Measurements from ENCODE around the gene TDRD10.
"Not testable (repeated sequence)": the region's sequence is repeated elsewhere in the genome, so short reads cannot be mapped to it uniquely, and the experiment has no call there.

Gene TDRD10

DNA sequence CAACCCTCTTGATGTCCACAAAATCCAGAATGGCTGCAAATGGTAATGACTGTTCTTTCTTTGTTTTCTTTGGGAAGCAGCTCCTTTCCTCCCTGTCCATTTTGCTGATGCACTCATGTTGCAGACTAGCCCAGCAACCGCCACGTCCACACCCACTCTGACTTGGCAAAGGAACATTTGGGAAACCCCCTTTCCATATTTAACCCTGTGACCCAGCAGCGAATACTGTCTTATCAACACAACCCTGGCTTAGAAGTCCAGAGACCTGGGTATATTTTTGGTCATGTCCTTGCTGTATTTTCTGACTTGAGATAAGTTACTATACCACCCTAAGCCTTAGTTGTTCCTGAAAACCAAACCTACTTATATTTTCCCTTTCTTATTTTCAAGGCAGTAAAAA, 18.3 kb downstream of the TDRD10 start:
- DNase-seq: no peak

- no peak for DNase-seq
Measured at GRCh38 chr1:154521695-154522094, 19.7 kb downstream of the TDRD10 start.

GRCh38 chr1:154524881-154525280, 22.9 kb downstream of the TDRD10 start:
- DNase-seq: no peak

DNA sequence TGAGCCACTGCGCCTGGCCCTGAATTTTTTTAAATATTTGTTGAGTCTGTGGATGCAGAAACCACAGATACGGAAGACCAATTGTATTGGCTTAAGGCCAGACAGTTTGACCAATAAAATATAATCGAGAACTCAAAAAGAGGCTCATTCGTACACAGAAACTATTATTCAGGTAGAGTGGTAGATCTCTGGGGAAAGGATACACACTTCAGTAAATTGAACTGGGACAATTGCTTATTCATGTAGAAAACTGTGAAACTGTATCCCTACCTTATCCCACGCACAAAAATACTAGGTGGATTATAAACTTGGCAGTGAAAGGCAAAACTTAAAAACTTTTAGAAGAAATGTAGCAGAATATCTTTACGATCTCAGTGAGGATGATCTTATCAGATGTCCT, 25.2 kb downstream of the TDRD10 start:
- no peak for DNase-seq

- DNase-seq: no peak
Measured at GRCh38 chr1:154529308-154529707, 27.3 kb downstream of the TDRD10 start.

GRCh38 chr1:154531950-154532349, 29.9 kb downstream of the TDRD10 start:
- not testable (repeated sequence) for DNase-seq

DNA sequence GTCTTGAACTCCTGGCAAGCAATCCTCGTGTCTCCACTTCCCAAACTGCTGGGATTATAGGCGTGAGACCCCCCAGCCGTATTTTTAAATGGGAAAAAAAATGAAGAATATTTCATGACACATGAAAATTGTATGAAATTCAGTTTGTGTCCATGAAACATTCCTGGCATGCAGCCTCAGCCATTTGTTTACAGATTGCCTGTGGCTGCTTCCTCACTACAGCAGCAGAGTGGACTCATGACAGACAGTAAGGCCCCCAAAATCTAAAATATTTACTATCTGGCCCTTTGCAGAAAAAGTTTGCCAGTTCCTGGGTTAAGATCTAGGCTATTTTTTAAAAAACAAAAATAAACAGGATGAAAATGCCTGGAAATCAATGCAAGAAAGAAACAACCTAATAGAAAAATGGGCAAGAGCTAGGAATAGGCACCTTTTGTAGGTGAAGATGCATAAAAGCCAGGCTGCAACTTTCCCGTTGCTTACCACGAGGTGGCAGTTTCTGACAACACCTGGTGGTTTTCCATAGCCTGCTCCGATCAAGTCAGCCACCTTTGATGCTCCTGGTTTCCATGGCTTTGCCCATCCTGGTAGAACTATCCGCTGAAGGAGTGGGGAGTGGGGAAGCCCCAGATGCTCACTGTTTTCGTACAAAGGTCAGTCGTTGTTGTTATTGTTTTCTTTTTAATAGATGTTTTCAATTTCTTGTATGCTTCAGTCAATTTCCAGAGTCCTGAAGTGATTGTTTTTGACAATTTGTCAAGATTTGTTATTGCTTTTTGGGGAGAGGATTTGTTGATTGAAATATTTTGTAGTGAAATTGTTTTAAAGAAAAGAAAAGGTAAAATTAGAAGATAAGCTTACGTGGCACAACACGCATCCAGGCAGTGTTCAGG, 32.2 kb downstream of the TDRD10 start:
- no peak for DNase-seq

DNA sequence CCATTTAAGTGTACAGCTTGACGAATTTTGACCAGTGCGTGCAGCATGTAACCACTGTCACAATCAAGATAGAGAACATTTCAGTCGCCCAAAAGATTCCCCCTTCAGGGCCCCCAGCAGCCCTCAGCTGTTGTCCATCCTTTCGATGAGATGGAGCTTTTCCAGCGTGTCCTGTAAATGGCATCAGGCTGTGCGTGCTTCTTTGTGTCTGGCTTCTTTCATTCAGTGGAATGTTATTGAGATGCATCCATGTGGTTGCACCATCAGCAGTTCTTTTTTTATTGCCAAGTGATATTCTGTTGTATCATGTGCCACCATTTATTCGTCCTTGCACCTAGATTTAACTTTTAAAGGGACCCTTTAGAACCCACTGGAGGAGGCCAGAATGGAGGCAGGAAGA, 34.6 kb downstream of the TDRD10 start:
- DNase-seq: no peak

DNA sequence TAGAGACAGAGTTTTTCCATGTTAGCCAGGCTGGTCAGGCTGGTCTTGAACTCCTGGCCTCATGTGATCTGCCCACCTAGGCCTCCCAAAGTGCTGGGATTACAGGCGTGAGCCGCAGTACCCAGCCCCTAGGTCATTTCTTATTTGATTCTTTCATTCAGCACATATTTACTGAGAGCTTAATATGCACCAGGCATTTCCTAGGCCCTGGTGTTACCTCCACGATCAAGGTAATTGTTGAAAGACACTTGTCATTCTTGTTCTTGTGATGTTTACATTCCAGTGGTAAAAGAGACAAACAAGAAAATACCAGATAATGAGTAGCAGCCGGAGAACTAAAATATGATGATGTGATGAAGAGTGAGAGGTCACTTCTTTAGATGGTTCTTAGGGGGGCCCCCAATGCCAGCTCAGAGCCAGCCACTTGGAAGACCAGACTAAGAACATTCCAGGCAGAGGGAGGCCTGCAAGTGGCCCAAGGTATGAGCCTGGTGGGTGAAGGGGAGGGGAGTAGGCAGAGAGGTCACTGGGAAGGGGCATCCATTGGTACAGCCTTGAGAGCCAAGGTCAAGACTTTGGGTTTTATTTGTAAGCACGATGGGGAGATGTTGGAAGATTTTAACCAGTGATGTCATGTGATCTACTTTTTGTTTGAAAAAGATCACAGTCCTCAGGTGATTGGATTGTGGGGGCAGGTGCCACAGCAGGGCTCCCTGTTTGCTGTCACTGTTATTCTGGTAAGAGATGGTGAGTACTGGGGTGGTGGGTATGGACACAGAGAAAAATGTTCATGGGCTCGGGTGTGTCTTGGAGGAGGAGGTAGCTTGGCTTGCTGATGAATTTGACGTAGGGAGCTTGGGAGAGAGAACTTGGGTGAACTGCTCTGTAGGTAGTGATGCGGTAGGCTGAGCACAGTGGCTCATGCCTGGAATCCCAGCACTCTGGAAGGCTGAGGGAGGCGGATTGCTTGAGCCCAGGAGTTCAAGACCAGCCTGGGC, 37.8 kb downstream of the TDRD10 start:
- no peak for DNase-seq

DNA sequence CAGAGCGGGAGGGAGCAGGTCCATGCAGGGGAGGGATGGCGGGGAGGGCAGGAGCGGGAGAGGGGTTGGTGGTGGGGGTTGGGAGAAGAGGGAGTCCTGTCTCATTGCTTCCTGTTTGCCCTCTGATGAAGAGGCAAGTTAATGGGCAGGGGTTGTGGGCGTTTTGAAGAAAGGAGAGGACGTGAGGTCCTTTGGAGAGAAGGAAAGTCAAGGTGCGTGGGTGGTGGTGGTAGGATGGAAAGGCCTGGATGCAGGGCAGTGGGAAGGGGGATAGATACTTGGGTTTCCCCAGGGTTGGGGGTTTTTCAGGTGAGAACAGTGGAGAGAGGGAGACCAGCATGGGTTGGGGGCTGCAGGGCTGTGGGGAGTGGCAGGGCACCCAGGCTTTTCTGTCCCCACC, 39.2 kb downstream of the TDRD10 start:
- DNase-seq: no peak

DNA sequence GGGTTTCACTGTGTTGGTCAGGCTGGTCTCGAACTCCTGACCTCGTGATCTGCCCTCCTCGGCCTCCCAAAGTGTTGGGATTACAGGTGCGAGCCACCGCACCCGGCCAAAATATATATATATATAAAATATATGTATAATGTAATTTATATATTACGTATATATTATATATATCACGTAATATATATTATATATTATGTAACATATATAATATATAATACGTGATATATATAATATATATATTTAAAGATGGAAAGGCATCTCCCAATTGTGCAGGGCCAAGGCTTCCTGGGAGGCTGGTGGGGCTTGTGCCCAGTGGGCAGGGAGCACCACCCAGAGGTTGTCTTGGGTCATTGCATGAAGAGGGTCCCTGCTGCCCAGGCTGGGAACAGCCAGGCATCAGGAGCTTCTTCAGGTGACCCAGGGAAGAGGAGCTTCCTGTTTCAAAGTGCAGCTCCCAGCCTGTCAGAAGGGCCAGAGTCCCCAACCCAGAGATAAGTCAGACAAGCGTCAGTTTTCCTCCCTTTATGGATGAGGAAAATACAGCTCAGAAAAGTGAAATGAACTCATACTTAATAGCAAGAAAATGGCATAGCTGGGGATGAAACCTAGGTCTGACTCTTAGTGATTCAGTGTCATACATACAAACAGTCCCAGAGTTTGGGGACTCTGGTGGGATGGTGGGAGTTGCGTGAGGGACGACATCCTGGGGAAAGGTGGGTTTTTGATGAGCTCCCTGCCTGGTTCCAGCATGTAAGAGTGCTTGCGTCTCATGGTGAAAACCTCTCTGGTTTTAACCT, 44.4 kb downstream of the TDRD10 start:
- peak; percentile 45 for DNase-seq

DNA sequence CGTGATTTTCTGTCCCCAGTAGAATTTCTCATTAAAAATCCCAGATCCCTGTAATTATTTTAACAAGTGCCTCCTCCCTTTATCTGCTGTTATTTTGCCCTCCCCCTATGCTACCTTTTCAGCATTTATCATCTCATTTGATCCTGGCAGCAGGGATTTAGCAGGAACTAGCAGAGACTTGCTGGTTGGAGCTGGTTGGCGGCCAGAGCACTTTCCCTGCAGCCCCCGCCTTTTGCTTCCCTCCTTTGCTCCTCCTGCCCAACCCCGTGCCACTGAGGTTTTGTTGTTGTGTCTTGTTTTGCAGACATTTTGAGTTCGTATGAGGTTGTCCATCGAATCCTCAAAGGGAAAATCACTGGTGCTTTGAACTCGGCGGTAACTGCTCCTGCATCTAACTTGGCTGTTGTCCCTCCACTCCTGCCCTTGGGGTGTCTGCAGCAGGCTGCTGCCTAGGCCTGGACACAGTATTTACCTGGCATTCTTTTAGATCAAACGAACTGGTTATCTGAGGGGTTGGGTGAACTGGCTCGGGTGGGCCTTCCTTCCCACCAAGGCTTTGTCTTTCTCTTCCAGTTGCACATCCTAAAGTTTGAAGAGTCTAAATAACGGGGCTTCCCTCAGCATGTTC, 45.2 kb downstream of the TDRD10 start:
- no peak for DNase-seq

DNA sequence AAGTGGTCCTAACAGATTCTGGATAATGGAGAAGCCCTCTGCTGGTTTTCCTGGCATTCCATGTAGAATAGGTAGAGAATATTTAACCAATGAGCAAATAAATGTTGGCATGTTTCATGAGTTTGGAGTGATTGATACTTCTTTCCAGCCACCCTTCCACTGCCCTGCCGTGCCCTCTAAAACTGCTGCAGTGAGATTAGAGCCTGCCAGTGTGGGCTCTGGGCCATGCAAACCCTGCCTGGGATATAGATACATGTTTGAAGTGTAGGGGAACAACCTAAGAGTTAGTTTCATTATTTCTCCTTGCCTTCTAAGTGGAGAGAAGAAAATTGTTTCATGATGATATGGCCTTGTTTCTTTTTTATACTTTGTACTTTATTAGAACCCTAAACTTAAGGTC, 46.0 kb downstream of the TDRD10 start:
- DNase-seq: no peak

DNA sequence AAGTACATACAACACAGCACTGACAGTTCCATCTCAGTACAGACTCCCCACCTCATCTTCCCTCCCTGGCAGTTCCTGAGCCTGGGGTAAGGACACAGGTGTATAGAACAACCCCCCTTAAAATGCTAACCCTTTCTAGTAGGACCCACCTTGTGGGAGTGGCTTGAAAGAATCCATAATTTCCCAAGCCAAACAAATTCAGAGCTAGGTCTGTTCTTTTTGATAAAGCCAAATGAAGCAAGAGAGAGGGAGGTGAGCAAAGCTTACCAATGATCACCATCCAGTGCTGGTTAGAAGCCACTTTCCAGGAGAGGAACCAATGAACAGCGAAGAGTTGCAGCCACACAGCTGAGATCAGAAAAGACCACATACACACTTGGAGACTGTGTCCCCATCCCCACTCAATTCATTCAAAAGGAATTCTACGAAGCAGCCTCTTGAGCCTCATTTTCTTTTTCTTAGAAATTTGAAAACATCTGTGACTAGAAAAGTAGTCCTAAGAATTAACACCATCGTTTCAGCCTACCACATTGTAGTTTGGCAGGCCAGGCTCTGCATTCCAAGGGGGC, 47.3 kb downstream of the TDRD10 start:
- DNase-seq: no peak

- DNase-seq: no peak
Measured at GRCh38 chr1:154550070-154550469, 48.1 kb downstream of the TDRD10 start.

DNA sequence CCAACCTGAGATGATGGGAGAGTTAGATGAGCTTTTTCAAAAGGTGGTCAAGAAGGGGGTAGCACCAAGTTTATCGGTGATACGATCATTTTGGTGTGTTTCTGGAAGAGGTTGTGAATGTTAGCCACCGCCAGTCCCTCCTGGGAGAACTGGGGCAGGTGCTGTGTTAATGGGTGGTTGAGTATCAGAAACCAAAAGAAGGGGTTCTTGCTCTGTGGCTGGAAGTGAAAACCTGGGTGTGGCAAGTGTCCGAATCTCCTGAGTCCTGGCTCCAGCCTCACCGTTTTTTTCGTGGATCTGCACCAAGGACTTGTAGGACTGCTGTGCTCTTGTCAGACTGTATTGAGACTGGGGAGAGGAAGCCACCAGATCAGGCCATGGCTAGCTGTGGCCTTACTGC, 48.6 kb downstream of the TDRD10 start:
- DNase-seq: no peak

GRCh38 chr1:154551474-154551873, 49.5 kb downstream of the TDRD10 start:
- no peak for DNase-seq

DNA sequence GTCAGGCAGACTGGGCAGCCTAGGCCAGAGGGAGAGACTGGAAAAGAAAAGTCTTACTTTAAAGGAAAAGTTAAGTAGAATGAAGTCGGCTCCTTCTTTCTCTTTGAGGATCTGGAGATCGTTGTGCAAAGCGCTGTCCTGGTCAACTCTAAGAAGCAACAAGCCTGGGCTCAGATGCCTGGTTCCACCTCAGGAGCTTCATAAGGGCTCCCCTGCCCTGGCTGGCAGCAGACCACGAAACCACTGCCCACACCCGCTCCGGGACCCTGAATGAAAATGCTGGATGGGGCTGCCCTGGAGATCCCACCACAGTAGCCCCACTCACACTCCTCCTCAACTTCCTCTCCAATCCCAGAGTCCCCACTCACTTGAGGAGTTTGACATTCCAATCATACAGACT, 50.0 kb downstream of the TDRD10 start:
- DNase-seq: no peak

GRCh38 chr1:154553056-154554030, 51.3 kb downstream of the TDRD10 start:
- no peak for DNase-seq

- DNase-seq: no peak
Measured at GRCh38 chr1:154556422-154556821, 54.4 kb downstream of the TDRD10 start.

All from activated naive CD4-positive, alpha-beta T cell treated with anti-CD3 and anti-CD28 coated beads, Interleukin-2, amount 50 U/mL, for 16 hours (primary cell).